GM13976 (cell line): ENCODE data around the gene TMCO4.

Source experiments
- DNase-seq: peaks from one replicate; pipeline ENCODE4 v3.0.0; 2012; ENCODE audit warnings: low spot score
- in situ Hi-C: fragments of 300-500 bp; cut with MboI; formaldehyde crosslinking; loops from one replicate; pipeline ENCODE4 v1.12.0; 2022; ENCODE audit warnings: low sequenced_read_pairs, mixed read lengths, inconsistent platforms; ENCODE audit not compliant: unreplicated experiment
- TF ChIP-seq, protein P1 (sequence below): IDR thresholded peaks from 2 replicates; pipeline ENCODE4 v1.5.1; 2012; ENCODE audit warnings: borderline replicate concordance, mild to moderate bottlenecking; ENCODE audit not compliant: insufficient read depth; ENCODE audit errors: extremely low read depth, missing control alignments, control extremely low read depth

The TMCO4 gene

DNA sequence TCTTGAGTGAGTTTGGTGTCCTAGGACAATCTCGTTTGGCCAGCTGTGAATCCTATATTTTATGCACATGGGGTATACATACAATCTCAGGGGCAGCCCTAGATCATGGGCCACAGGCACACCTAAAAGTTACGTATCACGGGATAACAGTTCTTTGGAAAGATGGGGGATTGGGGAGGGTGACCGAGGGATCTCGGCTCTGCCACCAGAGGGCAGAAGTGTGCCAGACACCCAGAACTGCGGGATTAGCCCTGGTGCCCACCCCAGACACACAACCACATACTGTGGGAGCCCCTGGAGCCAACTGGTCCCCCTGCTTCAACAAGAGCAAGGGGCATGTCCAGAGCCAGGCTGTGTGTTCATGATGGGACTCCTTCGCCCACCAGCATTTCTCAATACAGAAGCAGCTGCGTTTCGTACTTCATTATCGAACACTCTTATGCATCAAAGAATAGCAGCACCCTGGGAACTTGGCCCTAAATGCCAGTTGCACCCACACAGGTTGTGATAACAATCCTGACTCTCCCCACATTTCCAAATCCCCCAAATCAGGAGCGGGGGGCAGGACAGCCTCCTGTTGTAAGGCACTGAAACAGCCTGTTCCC is 37.4 kb downstream of the TMCO4 start:
- TF ChIP-seq, protein P1, sequence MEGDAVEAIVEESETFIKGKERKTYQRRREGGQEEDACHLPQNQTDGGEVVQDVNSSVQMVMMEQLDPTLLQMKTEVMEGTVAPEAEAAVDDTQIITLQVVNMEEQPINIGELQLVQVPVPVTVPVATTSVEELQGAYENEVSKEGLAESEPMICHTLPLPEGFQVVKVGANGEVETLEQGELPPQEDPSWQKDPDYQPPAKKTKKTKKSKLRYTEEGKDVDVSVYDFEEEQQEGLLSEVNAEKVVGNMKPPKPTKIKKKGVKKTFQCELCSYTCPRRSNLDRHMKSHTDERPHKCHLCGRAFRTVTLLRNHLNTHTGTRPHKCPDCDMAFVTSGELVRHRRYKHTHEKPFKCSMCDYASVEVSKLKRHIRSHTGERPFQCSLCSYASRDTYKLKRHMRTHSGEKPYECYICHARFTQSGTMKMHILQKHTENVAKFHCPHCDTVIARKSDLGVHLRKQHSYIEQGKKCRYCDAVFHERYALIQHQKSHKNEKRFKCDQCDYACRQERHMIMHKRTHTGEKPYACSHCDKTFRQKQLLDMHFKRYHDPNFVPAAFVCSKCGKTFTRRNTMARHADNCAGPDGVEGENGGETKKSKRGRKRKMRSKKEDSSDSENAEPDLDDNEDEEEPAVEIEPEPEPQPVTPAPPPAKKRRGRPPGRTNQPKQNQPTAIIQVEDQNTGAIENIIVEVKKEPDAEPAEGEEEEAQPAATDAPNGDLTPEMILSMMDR: peak; percentile 41
- in situ Hi-C loops: no loop called here
- peak; percentile 72 for DNase-seq

- DNase-seq: no peak
- in situ Hi-C loops: no loop called here
- TF ChIP-seq, protein P1: no peak
Measured at GRCh38 chr1:19759740-19760089, 40.0 kb downstream of the TMCO4 start.

DNA sequence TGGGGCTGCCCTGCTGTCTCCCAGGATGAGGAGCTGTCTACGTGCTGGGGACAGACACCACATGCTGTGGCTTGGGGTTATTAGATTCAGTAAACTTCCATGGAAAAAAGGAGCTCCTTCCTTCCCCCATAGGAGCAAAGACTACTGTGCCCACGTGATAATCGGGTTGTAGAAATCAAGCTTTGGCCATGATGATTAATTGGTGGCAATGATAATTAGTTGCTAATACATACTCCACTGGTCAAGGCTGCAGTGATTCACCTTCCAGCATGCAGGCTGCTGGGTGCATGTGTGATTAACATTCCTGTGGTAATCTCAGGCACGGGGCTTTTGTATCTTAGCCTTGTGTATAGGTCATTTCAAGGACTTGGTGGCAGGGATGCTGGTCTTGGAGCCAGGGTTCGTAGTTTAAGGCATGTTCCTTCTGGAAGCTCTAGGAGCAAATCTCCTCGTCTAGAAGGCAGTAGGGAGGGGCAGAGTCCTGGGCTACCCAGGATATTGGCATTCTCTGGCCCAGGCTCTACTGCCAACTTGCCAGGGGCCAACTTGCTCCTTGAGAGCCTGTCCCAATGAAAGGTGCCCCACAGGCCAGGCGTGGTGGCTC is 41.4 kb downstream of the TMCO4 start:
- in situ Hi-C loops: no loop called here
- TF ChIP-seq, protein P1: no peak
- no peak for DNase-seq

- in situ Hi-C loops: no loop called here
- TF ChIP-seq, protein P1: no peak
- no peak for DNase-seq
Measured at GRCh38 chr1:19757641-19758040, 42.1 kb downstream of the TMCO4 start.

DNA sequence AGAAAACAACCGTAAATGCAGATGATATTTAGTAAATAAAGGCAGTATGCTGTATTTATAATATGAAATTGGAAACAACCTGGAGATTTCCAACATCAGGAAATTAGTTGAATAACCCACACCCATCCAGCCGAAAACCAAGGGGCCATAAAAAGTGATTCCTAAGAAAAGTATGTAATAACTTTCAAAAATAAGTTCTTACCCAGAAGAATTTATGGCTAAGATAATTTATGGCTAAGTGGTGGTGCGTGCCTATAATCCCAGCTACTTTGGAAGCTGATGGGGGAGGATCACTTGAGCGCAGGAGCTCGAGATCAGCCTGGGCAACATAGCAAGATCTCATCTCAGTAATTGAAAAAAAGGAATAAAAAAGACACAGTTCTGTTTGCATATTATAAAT is 43.2 kb downstream of the TMCO4 start:
- DNase-seq: no peak
- in situ Hi-C loops: no loop called here

GRCh38 chr1:19754482-19754881 is 45.2 kb downstream of the TMCO4 start:
- DNase-seq: no peak
- TF ChIP-seq, protein P1: no peak
- in situ Hi-C loops: no loop called here

More for the DNA sequence above, 43.2 kb downstream of the TMCO4 start:
- TF ChIP-seq, protein P1: no peak
